HG02798 (cell line): ENCODE results near the gene PSMA5.
A peak's percentile ranks its signal among the peaks of the same experiment; 100 is the strongest.
"Not testable (repeated sequence)": the region's sequence is repeated elsewhere in the genome, so short reads cannot be mapped to it uniquely, and the experiment has no call there.

Experiments
- ATAC-seq: cut with Tn5 transposase; IDR thresholded peaks from one replicate; pipeline ENCODE4 v1.9.1; 2021; ENCODE audit warnings: mild to moderate bottlenecking; ENCODE audit not compliant: unreplicated experiment, poor library complexity

PSMA5 gene

GRCh38 chr1:109434484-109434883 lies 8.2 kb upstream of the PSMA5 start:
- no peak for ATAC-seq

DNA sequence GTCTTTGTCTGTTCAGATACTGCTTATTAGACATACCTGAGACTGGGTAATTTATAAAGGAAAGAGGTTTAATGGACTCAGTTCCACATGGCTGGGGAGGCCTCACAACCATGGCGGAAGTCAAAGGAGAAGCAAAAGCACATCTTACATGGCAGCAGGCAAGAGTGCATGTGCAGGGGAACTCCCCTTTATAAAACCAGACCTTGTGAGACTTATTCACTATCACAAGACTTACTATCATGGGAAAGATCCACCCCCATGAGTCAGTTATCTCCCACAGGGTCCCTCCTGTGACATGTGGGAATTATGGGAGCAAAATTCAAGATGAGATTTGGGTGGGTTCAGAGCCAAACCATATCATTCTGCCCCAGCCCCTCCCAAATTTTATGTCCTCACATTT lies 7.1 kb upstream of the PSMA5 start:
- no peak for ATAC-seq

DNA sequence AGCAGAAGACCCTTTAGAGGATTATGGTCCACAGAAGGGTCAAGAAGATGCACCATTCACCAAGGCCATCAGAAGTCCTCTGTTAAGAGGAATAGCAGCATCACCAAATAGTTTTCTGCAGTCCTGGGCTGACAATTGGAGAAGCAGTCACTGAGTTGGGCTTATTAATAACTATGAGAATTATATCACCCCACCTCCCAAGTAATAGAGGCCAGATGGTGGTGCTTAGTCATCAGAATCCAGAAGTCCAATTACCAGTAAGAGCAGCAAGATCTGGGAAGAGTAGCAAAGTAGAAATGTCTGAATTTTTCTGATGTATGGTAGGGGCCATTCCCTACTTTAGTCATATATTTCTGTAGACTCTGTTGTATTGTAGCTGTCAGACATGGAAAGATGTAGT lies 6.1 kb upstream of the PSMA5 start:
- no peak for ATAC-seq

GRCh38 chr1:109427171-109427467 lies 871 bp upstream of the PSMA5 start:
- no peak for ATAC-seq

GRCh38 chr1:109425391-109426280 lies 612 bp downstream of the PSMA5 start:
- peak; percentile 26 for ATAC-seq

- ATAC-seq: no peak
Measured at GRCh38 chr1:109423498-109423897, 2.8 kb downstream of the PSMA5 start.

DNA sequence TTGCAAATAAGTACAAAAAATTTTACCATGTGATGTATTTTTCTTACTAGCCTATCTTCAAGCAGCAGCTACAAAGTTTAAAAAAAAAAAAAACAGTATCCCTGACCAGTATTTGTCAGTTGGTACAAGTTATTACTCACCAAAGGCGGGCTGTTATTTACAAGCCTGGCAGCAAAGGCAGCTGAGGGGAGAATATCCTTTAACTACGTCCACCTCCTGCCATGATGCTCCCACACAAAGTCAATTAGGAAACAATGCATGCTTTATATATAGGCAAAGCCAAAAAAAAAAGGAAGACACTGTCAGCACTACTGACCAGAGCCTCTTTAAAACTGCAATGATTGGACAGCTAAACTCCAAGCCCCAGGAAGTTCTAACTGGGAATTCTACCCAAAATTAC lies 13.7 kb downstream of the PSMA5 start:
- no peak for ATAC-seq

- no peak for ATAC-seq
Measured at GRCh38 chr1:109404838-109405237, 21.4 kb downstream of the PSMA5 start.

GRCh38 chr1:109402025-109402424 lies 24.2 kb downstream of the PSMA5 start:
- no peak for ATAC-seq

GRCh38 chr1:109400035-109400655 lies 26.1 kb downstream of the PSMA5 start:
- ATAC-seq: no peak

- ATAC-seq: no peak
Measured at GRCh38 chr1:109399326-109399957, 26.8 kb downstream of the PSMA5 start.

GRCh38 chr1:109398343-109399225 lies 27.7 kb downstream of the PSMA5 start:
- no peak for ATAC-seq

DNA sequence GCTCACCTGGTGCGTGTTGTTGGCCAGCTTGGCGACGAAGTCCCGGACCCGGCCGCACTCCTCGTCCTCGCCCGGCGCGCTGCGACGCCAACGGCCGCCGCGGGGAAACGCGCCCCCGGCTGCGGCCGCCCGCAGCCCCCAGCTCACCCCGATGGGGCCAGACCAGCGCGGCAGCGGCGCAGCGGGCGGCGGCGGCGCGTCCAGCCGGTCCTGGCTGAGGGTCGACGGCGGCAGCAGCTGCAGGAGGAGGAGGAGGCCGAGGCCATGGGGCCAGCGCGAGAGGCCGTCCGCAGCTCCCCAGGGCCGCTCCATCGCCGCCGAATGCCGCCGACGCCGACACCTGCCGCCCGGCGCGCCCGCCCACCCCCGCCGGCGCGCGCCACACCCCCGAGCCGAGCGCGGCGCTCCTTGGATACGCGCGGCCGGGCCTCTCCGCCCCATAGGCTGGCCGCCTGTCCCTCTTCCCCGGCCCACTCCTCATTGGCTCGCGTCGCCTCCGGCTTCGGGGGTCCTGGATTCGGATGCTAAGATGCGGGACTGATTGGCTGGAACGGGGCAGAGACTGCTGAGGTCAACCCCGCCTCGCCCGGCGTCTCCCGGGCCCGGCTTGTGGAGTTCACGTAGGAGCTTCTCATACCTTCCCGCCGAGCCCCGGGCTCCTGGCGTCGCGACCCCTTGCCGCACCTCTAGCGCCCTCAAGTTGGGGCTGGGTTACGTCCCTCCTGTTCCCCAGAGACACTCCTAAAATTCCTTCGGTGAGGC lies 28.5 kb downstream of the PSMA5 start, which contains the start of gene SORT1:
Gene SORT1 (minus strand): TSS at position 338 of the 762 bp plus-strand sequence. CDS start 26 bp downstream, at position 312.
- ATAC-seq: peak; percentile 86

- ATAC-seq: peak; percentile 6
Measured at GRCh38 chr1:109396871-109397580, 29.2 kb downstream of the PSMA5 start.

DNA sequence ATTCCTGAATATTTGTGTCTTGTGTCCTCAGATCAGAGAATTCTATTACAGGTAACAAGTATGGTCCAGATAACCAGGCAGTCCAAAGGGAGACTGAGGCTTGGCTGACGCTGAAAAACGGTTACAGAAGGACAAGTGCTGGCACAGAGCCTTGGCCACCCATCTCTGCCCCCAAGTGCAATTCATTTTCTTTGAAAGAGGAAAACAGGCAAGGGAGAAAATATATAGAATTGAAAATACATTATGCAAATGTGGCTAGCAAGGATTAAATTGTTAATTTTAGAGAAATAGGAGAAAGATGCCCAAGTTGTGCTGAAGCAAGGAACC lies 29.8 kb downstream of the PSMA5 start:
- no peak for ATAC-seq

DNA sequence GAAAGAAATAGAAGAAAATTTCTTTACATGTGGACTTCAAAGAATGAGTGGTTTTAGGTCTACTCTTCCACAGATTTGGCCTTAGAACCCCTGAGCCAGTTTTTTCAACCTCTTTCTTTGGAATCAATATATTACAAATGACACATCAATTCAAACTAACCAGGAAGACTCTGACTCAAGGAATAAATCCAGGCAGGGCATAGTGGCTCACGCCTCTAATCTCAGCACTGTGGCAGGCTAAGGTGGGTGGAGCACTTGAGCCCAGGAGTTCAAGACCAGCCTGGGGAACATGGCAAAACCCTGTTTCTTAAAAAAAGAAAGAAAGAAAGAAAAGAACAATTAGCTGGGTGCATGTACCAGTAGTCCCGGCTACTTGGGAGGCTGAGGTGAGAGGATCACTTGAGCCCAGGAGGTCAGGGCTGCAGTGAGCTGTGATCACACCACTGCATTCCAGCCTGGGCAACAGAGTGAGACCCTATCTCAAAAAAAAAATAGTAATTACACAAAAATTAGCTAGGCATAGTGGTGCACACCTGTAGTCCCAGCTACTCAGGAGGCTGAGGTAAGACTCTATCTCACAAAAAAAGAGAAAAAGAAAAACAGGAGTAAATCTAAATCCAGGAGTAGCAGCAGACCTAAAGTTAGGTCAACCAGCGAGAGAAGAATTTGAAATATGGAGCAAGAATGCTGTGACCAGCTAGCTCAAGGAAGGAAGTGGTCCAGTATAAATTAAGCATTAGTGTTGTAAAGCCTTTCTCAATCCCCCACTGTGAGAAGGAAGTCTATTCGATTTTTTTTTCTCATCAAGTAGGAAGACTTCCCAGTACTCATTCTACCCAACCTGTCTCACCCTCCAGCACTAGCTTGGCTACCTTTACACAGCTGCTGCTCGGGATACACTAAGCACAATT lies 30.4 kb downstream of the PSMA5 start:
- no peak for ATAC-seq

DNA sequence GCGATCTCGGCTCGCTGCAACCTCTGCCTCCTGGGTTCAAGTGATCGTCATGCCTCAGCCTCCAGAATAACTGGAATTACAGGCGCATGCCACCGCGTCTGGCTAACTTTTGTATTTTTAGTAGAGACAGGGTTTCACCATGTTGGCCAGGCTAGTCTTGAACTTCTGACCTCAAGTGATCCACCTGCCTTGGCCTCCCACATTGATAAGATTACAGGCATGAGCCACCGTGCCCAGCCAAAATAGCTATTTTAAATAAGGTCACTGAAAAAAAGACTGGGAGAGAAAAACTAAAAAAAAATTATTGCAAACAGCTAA lies 31.0 kb downstream of the PSMA5 start:
- ATAC-seq: not testable (repeated sequence)

DNA sequence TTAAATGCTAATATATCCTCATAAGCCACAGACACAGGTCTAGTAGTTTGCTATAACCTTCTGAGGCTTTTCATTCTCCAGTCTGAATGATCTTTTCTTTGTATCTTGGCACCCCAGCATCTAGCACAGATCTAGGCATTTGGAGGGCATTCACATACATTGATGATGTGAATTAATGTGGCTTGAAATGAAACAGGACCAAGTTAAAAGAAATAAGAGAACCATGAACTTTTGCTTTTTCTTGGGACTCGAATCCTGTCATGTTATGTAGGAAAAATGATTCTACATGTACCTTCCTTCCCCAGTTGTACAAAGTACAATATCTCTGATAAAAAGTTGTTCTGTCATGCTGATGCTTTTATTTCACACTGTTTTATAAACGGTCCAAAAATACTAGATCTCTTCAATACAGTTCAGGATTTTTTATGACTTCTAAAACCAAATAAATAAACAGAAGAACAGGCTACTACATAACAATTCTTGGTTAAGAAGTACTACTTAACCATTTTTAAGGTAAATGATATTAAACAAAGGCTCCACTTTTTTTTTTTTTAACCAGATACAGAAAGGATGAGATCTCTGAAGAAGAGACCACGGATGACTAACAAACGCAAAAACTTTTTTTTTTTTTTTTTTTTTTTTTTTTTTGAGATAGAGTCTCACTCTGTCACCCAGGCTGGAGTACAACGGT lies 31.5 kb downstream of the PSMA5 start:
- no peak for ATAC-seq
